Panc1 (cell line): ENCODE results near the gene OMD. TPM values are rescaled to one million over a fixed set of nuclear protein-coding genes. Genes with fewer than 3 reads are reported as not detected.

Experiments used
- ATAC-seq: fragments of 200-7000 bp; cut with Tn5 transposase; 2 replicates; pipeline ENCODE4 v1.9.1; 2020; ENCODE audit warnings: mild to moderate bottlenecking, moderate library complexity
- BruUV-seq: library from RNA; stranded (reverse); fragments of 400-500 nt; replicated peaks from 2 replicates; lab custom pipeline; 2021; lab: Mats Ljungman, UMichigan
- CTCF ChIA-PET: fragments of 300-600 bp; sonication (Branson Sonifier 250); formaldehyde crosslinking; loops from one replicate; lab custom pipeline; 2022; ENCODE audit warnings: antibody characterized with exemption; lab: Charles Lee
- POLR2A ChIA-PET: fragments of 300-600 bp; sonication (Branson Sonifier 250); formaldehyde crosslinking; loops from one replicate; lab custom pipeline; 2022; ENCODE audit warnings: antibody characterized with exemption; lab: Charles Lee
- DNase-seq: peaks from one replicate; pipeline ENCODE4 v3.0.0-alpha.2; 2010; ENCODE audit warnings: low read depth, low spot score
- H3K27ac ChIP-seq: 2 replicates; pipeline ENCODE4 v1.5.1; 2011; ENCODE audit warnings: mild to moderate bottlenecking, low read length, inconsistent platforms
- H3K27me3 ChIP-seq: fragments of 200-500 bp; sonication (Bioruptor generic); 2 replicates; pipeline ENCODE4 v1.6.0; 2014; ENCODE audit warnings: low read length, inconsistent platforms; ENCODE audit not compliant: control insufficient read depth, insufficient read depth
- H3K36me3 ChIP-seq: fragments of 200-500 bp; sonication (Bioruptor generic); 2 replicates; pipeline ENCODE4 v1.5.1; 2014; ENCODE audit warnings: inconsistent platforms, mild to moderate bottlenecking, low read length, moderate library complexity; ENCODE audit not compliant: control insufficient read depth, insufficient read depth
- H3K4me1 ChIP-seq: 2 replicates; pipeline ENCODE4 v1.5.1; 2011; ENCODE audit warnings: inconsistent platforms, mild to moderate bottlenecking, low read length, moderate library complexity; ENCODE audit not compliant: control insufficient read depth, insufficient read depth
- H3K4me3 ChIP-seq, 2 experiments: 2 replicates each; pipeline ENCODE4 v1.5.1; 2011 to 2012; ENCODE audit warnings: low read depth in 2 of 2, low read length in 2 of 2, mild to moderate bottlenecking in 2 of 2, inconsistent platforms in 1 of 2, moderate library complexity in 1 of 2
- H3K9me3 ChIP-seq: fragments of 200-500 bp; sonication (Bioruptor generic); 2 replicates; pipeline ENCODE4 v1.5.1; 2014; ENCODE audit warnings: low read depth, mild to moderate bottlenecking, inconsistent platforms, low read length, moderate library complexity; ENCODE audit not compliant: control insufficient read depth, insufficient read depth
- CTCF ChIP-seq: fragments of 450-650 bp; IDR thresholded peaks from 2 replicates; pipeline ENCODE4 v1.5.1; 2017; ENCODE audit warnings: mild to moderate bottlenecking
- POLR2AphosphoS5 ChIP-seq: IDR thresholded peaks from 2 replicates; pipeline ENCODE4 v1.6.1; 2012; ENCODE audit warnings: mild to moderate bottlenecking, low read depth, low read length, moderate library complexity
- REST ChIP-seq, 2 experiments: IDR thresholded peaks; 2 replicates each; pipeline ENCODE4 v1.6.1; 2011 to 2012; ENCODE audit warnings: low read depth in 2 of 2, control low read depth in 1 of 2, low read length in 1 of 2, mild to moderate bottlenecking in 1 of 2, moderate library complexity in 1 of 2; ENCODE audit not compliant: insufficient read depth in 1 of 2
- SIN3A ChIP-seq: IDR thresholded peaks from 2 replicates; pipeline ENCODE4 v1.6.1; 2012; ENCODE audit warnings: low read depth, mild to moderate bottlenecking, low read length, moderate library complexity, borderline replicate concordance; ENCODE audit not compliant: insufficient read depth
- TCF7L2 ChIP-seq: IDR thresholded peaks from 2 replicates; pipeline ENCODE4 v1.6.1; 2011; ENCODE audit warnings: mild to moderate bottlenecking, low read depth, low read length, inconsistent platforms
- in situ Hi-C: cut with HindIII; loops from 2 replicates; pipeline ENCODE4 v1.10.0; 2016; ENCODE audit warnings: low sequenced_read_pairs, low pct_unique_long_range_greater_than_20kb
- intact Hi-C: fragments of 100-400 bp; cut with micrococcal nuclease; formaldehyde crosslinking; loops from one replicate; pipeline ENCODE4 v1.10.0; 2022; ENCODE audit not compliant: unreplicated experiment
- total RNA-seq: library from RNA; stranded (reverse); gene quantifications from one replicate; pipeline ENCODE4 v1.2.1, GENCODE V29; 2021; ENCODE audit not compliant: unreplicated experiment

Gene OMD
- total RNA-seq, 1 experiment from 2014 or later = not detected

- no peaks in the 10 kb centered on the region for H3K36me3 ChIP-seq
- no peak for DNase-seq
- TF ChIP-seq POLR2AphosphoS5 (no peak), SIN3A (no peak), REST (IDR thresholded peaks at IDR 0.05; ENCODE audit: insufficient read depth in 1 of 2, low read depth in 2 of 2, low read length in 1 of 2) (no peak), CTCF (no peak), TCF7L2 (no peak)
- no peaks in the 10 kb centered on the region for H3K9me3 ChIP-seq
- POLR2A ChIA-PET = no interaction called here
- CTCF ChIA-PET = no interaction called here
- no TSS peak for BruUV-seq
- intact Hi-C loops (no loop called here), in situ Hi-C loops (no loop called here)
- no peaks in the 10 kb centered on the region for H3K4me1 ChIP-seq
- no peak for ATAC-seq
- no peaks in the 10 kb centered on the region for H3K27me3 ChIP-seq
- no peak overlapping the region for H3K27ac ChIP-seq
- no peak overlapping the region for H3K4me3 ChIP-seq
These were observed 42.5 kb downstream of the OMD start for GRCh38 chr9:92381775-92382174.

- intact Hi-C loops = no loop called here
These were observed 43.7 kb downstream of the OMD start for GRCh38 chr9:92380603-92381002.

More at GRCh38 chr9:92380603-92381002, 43.7 kb downstream of the OMD start:
- DNase-seq = no peak
- no peaks in the 10 kb centered on the region for H3K27me3 ChIP-seq
- no peak for TF ChIP-seq CTCF
- TF ChIP-seq POLR2AphosphoS5 = no peak
- TF ChIP-seq SIN3A = no peak
- TF ChIP-seq REST (IDR thresholded peaks at IDR 0.05; ENCODE audit: insufficient read depth in 1 of 2, low read depth in 2 of 2, low read length in 1 of 2) = no peak
- TF ChIP-seq TCF7L2 = no peak
- in situ Hi-C loops = no loop called here
- ATAC-seq = no peak
- no peaks in the 10 kb centered on the region for H3K36me3 ChIP-seq
- ChIA-PET POLR2A (no interaction called here), CTCF (no interaction called here)
- no peak overlapping the region for H3K4me3 ChIP-seq
- BruUV-seq = no TSS peak
- H3K4me1 ChIP-seq = no peaks in the 10 kb centered on the region
- H3K9me3 ChIP-seq = no peaks in the 10 kb centered on the region
- H3K27ac ChIP-seq = no peak overlapping the region
